GM23338 (cell line): ENCODE data around the gene C2orf68. TPM values are rescaled to one million over a fixed set of nuclear protein-coding genes. Genes with fewer than 3 reads are reported as not detected.

ENCODE experiments used
- ATAC-seq: fragments of 200-7000 bp; cut with Tn5 transposase; 3 replicates; pipeline ENCODE4 v1.9.1; 2020
- DNase-seq: peaks from one replicate; pipeline ENCODE4 v3.0.0-alpha.2; 2015; ENCODE audit warnings: low spot score
- H2AFZ ChIP-seq: fragments of 200-600 bp; sonication (generic); 2 replicates; pipeline ENCODE4 v1.8.0; 2016; ENCODE audit warnings: antibody characterized with exemption, mild to moderate bottlenecking, moderate library complexity
- H3F3A ChIP-seq: fragments of 200-600 bp; sonication (generic); replicated peaks from 2 replicates; pipeline ENCODE4 v1.8.0; 2017; ENCODE audit warnings: antibody characterized with exemption, mixed run types, low read depth
- H3K27ac ChIP-seq: fragments of 200-600 bp; sonication (generic); 2 replicates; pipeline ENCODE4 v1.6.1; 2016; ENCODE audit warnings: low read depth
- H3K27me3 ChIP-seq: fragments of 200-600 bp; sonication (generic); 2 replicates; pipeline ENCODE4 v1.8.0; 2016; ENCODE audit warnings: mild to moderate bottlenecking, mixed run types, moderate library complexity; ENCODE audit not compliant: insufficient read depth
- H3K36me3 ChIP-seq: fragments of 200-600 bp; sonication (generic); 2 replicates; pipeline ENCODE4 v1.8.0; 2016; ENCODE audit warnings: mild to moderate bottlenecking; ENCODE audit not compliant: insufficient read depth
- H3K4me1 ChIP-seq: fragments of 200-600 bp; sonication (generic); 2 replicates; pipeline ENCODE4 v1.8.0; 2016; ENCODE audit warnings: mild to moderate bottlenecking, moderate library complexity; ENCODE audit not compliant: insufficient read depth
- H3K4me2 ChIP-seq: fragments of 200-600 bp; sonication (generic); 2 replicates; pipeline ENCODE4 v1.7.1; 2017; ENCODE audit warnings: mixed run types
- H3K4me3 ChIP-seq: fragments of 200-600 bp; sonication (generic); 2 replicates; pipeline ENCODE4 v1.6.1; 2016; ENCODE audit warnings: mixed run types
- H3K79me2 ChIP-seq: fragments of 200-600 bp; sonication (generic); replicated peaks from 2 replicates; pipeline ENCODE4 v1.8.0; 2017; ENCODE audit warnings: mild to moderate bottlenecking; ENCODE audit not compliant: insufficient read depth
- H3K9me2 ChIP-seq: fragments of 200-600 bp; sonication (generic); 2 replicates; pipeline ENCODE4 v1.8.0; 2017; ENCODE audit not compliant: insufficient read depth
- H4K20me1 ChIP-seq: fragments of 200-600 bp; sonication (generic); replicated peaks from 2 replicates; pipeline ENCODE4 v1.8.0; 2017; ENCODE audit warnings: mild to moderate bottlenecking; ENCODE audit not compliant: insufficient read depth
- H3K27ac Mint-ChIP-seq: 2 replicates; pipeline ENCODE4 v1.8.0; 2020; ENCODE audit warnings: inconsistent platforms, mild to moderate bottlenecking, moderate library complexity, mixed read lengths
- H3K27me3 Mint-ChIP-seq: 3 replicates; pipeline ENCODE4 v1.8.0; 2022; ENCODE audit warnings: low read depth, mild to moderate bottlenecking, moderate library complexity, mixed read lengths, inconsistent platforms; ENCODE audit not compliant: insufficient read depth, poor library complexity
- H3K36me3 Mint-ChIP-seq: 3 replicates; pipeline ENCODE4 v1.8.0; 2021; ENCODE audit warnings: low read depth, mild to moderate bottlenecking, inconsistent platforms, moderate library complexity, mixed read lengths
- H3K4me1 Mint-ChIP-seq: 3 replicates; pipeline ENCODE4 v1.8.0; 2020; ENCODE audit warnings: mild to moderate bottlenecking, inconsistent platforms, mixed read lengths
- H3K4me3 Mint-ChIP-seq: 3 replicates; pipeline ENCODE4 v1.8.0; 2021; ENCODE audit warnings: moderate library complexity, mild to moderate bottlenecking, inconsistent platforms, mixed read lengths
- H3K9me3 Mint-ChIP-seq: 3 replicates; pipeline ENCODE4 v1.8.0; 2020; ENCODE audit warnings: moderate library complexity, mild to moderate bottlenecking, inconsistent platforms, mixed read lengths
- CREB1 ChIP-seq: fragments of 250-450 bp; sonication (Bioruptor Pico); IDR thresholded peaks from 2 replicates; pipeline ENCODE4 v1.5.0; 2020; ENCODE audit warnings: low read depth, mild to moderate bottlenecking, moderate library complexity
- EZH2 ChIP-seq: fragments of 200-600 bp; sonication (generic); IDR thresholded peaks from one replicate; pipeline ENCODE4 v1.8.0; 2017; ENCODE audit warnings: antibody characterized with exemption, mild to moderate bottlenecking, low read depth; ENCODE audit not compliant: unreplicated experiment
- EZH2phosphoT487 ChIP-seq: fragments of 200-600 bp; sonication (generic); IDR thresholded peaks from one replicate; pipeline ENCODE4 v1.8.1; 2018; ENCODE audit warnings: antibody characterized with exemption; ENCODE audit not compliant: unreplicated experiment
- JUNB ChIP-seq: IDR thresholded peaks from one replicate; pipeline ENCODE4 v1.6.1; 2016; ENCODE audit warnings: antibody characterized with exemption; ENCODE audit not compliant: unreplicated experiment
- NANOG ChIP-seq: IDR thresholded peaks from 2 replicates; pipeline ENCODE4 v1.6.1; 2016; ENCODE audit warnings: antibody characterized with exemption, borderline replicate concordance
- POLR2AphosphoS5 ChIP-seq: IDR thresholded peaks from 2 replicates; pipeline ENCODE4 v1.6.1; 2016; ENCODE audit warnings: antibody characterized with exemption, low read depth
- STAT1 ChIP-seq: IDR thresholded peaks from one replicate; pipeline ENCODE4 v1.6.1; 2016; ENCODE audit warnings: antibody characterized with exemption; ENCODE audit not compliant: unreplicated experiment
- ZNF114 ChIP-seq: fragments of 250-450 bp; sonication (Bioruptor Pico); IDR thresholded peaks from 2 replicates; pipeline ENCODE4 v1.5.0; 2020; ENCODE audit warnings: mild to moderate bottlenecking, moderate library complexity
- ZNF331 ChIP-seq: fragments of 250-450 bp; sonication (Bioruptor Pico); IDR thresholded peaks from 2 replicates; pipeline ENCODE4 v1.5.0; 2020; ENCODE audit warnings: low read depth, mild to moderate bottlenecking, moderate library complexity
- polyA plus RNA-seq: library from polyadenylated mRNA; unstranded; fragments of >200 nt; fragmentation: Nextera tagmentation; extraction: Ambion mirVana; gene quantifications from 2 replicates; pipeline ENCODE4 v1.2.1, GENCODE V29; 2016
- total RNA-seq: library from RNA; depleted of rRNA; stranded (reverse); fragments of >200 nt; shearing (Covaris generic); gene quantifications from 2 replicates; pipeline ENCODE4 v1.2.3, GENCODE V29; 2014
- TF ChIP-seq, protein P1 (sequence below), 2 experiments: fragments of 200-600 bp in 1 of 2; sonication (generic) in 1 of 2; conservative IDR thresholded peaks; 2 replicates each; pipeline versions ENCODE4 v1.5.1 to v1.6.1; 2016 to 2017; ENCODE audit warnings: antibody characterized with exemption in 2 of 2, low read depth in 2 of 2, mild to moderate bottlenecking in 2 of 2, moderate library complexity in 1 of 2
- TF ChIP-seq, protein P2 (sequence below): fragments of 250-450 bp; sonication (Bioruptor Pico); IDR thresholded peaks from 2 replicates; pipeline ENCODE4 v1.5.0; 2020; ENCODE audit warnings: mild to moderate bottlenecking, moderate library complexity
- TF ChIP-seq, protein P3 (sequence below): IDR thresholded peaks from one replicate; pipeline ENCODE4 v1.6.1; 2018; ENCODE audit warnings: antibody characterized with exemption; ENCODE audit not compliant: unreplicated experiment
- TF ChIP-seq, protein P4 (sequence below): IDR thresholded peaks from 2 replicates; pipeline ENCODE4 v1.6.1; 2016; ENCODE audit warnings: antibody characterized with exemption

Gene C2orf68
- total and polyA plus RNA-seq, 2 experiments from 2014 or later, result 26.8 to 76.4 TPM

GRCh38 chr2:85615413-85615728 is 3.5 kb upstream of the C2orf68 start:
- H2AFZ ChIP-seq, result peak overlapping the region; percentile 77
- no peak for DNase-seq
- no peaks in the 10 kb centered on the region for H3K9me2 ChIP-seq
- peaks cover 15% of the 10 kb centered on the region for H3K36me3 ChIP-seq
- H3K4me2 ChIP-seq, result peak overlapping the region; percentile 72
- Mint-ChIP-seq H3K27ac (peak overlapping the region; percentile 98; the same call in 1 of the 2 replicates), H3K9me3 (no peaks in the 10 kb centered on the region), H3K4me1 (peaks cover 4% of the 10 kb centered on the region), H3K4me3 (peak overlapping the region; percentile 94), H3K27me3 (peaks cover 5% of the 10 kb centered on the region), H3K36me3 (peaks cover 19% of the 10 kb centered on the region)
- H3F3A ChIP-seq, result peaks cover 12% of the 10 kb centered on the region; the same call in 1 of the 2 replicates
- peaks cover 14% of the 10 kb centered on the region for H3K4me1 ChIP-seq
- peak overlapping the region; percentile 82 for H3K4me3 ChIP-seq
- H3K27me3 ChIP-seq, result no peaks in the 10 kb centered on the region
- peak overlapping the region; percentile 92 for H3K27ac ChIP-seq
- H3K79me2 ChIP-seq, result peaks cover 51% of the 10 kb centered on the region
- peaks cover 30% of the 10 kb centered on the region for H4K20me1 ChIP-seq
- no peak for TF ChIP-seq NANOG
- no peak for TF ChIP-seq EZH2
- TF ChIP-seq, protein P1, sequence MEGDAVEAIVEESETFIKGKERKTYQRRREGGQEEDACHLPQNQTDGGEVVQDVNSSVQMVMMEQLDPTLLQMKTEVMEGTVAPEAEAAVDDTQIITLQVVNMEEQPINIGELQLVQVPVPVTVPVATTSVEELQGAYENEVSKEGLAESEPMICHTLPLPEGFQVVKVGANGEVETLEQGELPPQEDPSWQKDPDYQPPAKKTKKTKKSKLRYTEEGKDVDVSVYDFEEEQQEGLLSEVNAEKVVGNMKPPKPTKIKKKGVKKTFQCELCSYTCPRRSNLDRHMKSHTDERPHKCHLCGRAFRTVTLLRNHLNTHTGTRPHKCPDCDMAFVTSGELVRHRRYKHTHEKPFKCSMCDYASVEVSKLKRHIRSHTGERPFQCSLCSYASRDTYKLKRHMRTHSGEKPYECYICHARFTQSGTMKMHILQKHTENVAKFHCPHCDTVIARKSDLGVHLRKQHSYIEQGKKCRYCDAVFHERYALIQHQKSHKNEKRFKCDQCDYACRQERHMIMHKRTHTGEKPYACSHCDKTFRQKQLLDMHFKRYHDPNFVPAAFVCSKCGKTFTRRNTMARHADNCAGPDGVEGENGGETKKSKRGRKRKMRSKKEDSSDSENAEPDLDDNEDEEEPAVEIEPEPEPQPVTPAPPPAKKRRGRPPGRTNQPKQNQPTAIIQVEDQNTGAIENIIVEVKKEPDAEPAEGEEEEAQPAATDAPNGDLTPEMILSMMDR (conservative IDR thresholded peaks at IDR 0.05; ENCODE audit: low read depth in 2 of 2), result no peak
- no peak for TF ChIP-seq CREB1 (CRISPR knock-in tag)
- TF ChIP-seq, protein P2, sequence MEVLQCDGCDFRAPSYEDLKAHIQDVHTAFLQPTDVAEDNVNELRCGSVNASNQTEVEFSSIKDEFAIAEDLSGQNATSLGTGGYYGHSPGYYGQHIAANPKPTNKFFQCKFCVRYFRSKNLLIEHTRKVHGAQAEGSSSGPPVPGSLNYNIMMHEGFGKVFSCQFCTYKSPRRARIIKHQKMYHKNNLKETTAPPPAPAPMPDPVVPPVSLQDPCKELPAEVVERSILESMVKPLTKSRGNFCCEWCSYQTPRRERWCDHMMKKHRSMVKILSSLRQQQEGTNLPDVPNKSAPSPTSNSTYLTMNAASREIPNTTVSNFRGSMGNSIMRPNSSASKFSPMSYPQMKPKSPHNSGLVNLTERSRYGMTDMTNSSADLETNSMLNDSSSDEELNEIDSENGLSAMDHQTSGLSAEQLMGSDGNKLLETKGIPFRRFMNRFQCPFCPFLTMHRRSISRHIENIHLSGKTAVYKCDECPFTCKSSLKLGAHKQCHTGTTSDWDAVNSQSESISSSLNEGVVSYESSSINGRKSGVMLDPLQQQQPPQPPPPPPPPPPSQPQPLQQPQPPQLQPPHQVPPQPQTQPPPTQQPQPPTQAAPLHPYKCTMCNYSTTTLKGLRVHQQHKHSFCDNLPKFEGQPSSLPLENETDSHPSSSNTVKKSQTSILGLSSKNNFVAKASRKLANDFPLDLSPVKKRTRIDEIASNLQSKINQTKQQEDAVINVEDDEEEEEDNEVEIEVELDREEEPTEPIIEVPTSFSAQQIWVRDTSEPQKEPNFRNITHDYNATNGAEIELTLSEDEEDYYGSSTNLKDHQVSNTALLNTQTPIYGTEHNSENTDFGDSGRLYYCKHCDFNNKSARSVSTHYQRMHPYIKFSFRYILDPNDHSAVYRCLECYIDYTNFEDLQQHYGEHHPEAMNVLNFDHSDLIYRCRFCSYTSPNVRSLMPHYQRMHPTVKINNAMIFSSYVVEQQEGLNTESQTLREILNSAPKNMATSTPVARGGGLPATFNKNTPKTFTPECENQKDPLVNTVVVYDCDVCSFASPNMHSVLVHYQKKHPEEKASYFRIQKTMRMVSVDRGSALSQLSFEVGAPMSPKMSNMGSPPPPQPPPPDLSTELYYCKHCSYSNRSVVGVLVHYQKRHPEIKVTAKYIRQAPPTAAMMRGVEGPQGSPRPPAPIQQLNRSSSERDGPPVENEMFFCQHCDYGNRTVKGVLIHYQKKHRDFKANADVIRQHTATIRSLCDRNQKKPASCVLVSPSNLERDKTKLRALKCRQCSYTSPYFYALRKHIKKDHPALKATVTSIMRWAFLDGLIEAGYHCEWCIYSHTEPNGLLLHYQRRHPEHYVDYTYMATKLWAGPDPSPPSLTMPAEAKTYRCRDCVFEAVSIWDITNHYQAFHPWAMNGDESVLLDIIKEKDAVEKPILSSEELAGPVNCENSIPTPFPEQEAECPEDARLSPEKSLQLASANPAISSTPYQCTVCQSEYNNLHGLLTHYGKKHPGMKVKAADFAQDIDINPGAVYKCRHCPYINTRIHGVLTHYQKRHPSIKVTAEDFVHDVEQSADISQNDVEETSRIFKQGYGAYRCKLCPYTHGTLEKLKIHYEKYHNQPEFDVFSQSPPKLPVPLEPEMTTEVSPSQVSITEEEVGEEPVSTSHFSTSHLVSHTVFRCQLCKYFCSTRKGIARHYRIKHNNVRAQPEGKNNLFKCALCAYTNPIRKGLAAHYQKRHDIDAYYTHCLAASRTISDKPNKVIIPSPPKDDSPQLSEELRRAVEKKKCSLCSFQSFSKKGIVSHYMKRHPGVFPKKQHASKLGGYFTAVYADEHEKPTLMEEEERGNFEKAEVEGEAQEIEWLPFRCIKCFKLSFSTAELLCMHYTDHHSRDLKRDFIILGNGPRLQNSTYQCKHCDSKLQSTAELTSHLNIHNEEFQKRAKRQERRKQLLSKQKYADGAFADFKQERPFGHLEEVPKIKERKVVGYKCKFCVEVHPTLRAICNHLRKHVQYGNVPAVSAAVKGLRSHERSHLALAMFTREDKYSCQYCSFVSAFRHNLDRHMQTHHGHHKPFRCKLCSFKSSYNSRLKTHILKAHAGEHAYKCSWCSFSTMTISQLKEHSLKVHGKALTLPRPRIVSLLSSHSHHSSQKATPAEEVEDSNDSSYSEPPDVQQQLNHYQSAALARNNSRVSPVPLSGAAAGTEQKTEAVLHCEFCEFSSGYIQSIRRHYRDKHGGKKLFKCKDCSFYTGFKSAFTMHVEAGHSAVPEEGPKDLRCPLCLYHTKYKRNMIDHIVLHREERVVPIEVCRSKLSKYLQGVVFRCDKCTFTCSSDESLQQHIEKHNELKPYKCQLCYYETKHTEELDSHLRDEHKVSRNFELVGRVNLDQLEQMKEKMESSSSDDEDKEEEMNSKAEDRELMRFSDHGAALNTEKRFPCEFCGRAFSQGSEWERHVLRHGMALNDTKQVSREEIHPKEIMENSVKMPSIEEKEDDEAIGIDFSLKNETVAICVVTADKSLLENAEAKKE (CRISPR knock-in tag), result no peak
- TF ChIP-seq, protein P3, sequence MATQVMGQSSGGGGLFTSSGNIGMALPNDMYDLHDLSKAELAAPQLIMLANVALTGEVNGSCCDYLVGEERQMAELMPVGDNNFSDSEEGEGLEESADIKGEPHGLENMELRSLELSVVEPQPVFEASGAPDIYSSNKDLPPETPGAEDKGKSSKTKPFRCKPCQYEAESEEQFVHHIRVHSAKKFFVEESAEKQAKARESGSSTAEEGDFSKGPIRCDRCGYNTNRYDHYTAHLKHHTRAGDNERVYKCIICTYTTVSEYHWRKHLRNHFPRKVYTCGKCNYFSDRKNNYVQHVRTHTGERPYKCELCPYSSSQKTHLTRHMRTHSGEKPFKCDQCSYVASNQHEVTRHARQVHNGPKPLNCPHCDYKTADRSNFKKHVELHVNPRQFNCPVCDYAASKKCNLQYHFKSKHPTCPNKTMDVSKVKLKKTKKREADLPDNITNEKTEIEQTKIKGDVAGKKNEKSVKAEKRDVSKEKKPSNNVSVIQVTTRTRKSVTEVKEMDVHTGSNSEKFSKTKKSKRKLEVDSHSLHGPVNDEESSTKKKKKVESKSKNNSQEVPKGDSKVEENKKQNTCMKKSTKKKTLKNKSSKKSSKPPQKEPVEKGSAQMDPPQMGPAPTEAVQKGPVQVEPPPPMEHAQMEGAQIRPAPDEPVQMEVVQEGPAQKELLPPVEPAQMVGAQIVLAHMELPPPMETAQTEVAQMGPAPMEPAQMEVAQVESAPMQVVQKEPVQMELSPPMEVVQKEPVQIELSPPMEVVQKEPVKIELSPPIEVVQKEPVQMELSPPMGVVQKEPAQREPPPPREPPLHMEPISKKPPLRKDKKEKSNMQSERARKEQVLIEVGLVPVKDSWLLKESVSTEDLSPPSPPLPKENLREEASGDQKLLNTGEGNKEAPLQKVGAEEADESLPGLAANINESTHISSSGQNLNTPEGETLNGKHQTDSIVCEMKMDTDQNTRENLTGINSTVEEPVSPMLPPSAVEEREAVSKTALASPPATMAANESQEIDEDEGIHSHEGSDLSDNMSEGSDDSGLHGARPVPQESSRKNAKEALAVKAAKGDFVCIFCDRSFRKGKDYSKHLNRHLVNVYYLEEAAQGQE, result no peak
- no peak for TF ChIP-seq POLR2AphosphoS5
- TF ChIP-seq EZH2phosphoT487, result no peak
- TF ChIP-seq STAT1, result no peak
- TF ChIP-seq ZNF331, result no peak
- TF ChIP-seq ZNF114, result no peak
- TF ChIP-seq JUNB, result no peak
- TF ChIP-seq, protein P4, sequence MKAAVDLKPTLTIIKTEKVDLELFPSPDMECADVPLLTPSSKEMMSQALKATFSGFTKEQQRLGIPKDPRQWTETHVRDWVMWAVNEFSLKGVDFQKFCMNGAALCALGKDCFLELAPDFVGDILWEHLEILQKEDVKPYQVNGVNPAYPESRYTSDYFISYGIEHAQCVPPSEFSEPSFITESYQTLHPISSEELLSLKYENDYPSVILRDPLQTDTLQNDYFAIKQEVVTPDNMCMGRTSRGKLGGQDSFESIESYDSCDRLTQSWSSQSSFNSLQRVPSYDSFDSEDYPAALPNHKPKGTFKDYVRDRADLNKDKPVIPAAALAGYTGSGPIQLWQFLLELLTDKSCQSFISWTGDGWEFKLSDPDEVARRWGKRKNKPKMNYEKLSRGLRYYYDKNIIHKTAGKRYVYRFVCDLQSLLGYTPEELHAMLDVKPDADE, result no peak
- ATAC-seq, result no peak
